ENCODE data around the gene TMEM164.

GRCh38 chrX:110153896-110154295 is 151.0 kb downstream of the TMEM164 start:
- no peak for TF ChIP-seq CTCF (conservative IDR thresholded peaks at IDR 0.05 in 1 of 2, IDR thresholded peaks at IDR 0.05 in 1 of 2; ENCODE audit: low read depth in 1 of 2, low read length in 2 of 2)
- no peak for TF ChIP-seq EZH2 (IDR thresholded peaks at IDR 0.05; ENCODE audit: low read length, missing control alignments)
